ENCODE data around the gene PIPOX. TPM values are rescaled to one million over a fixed set of nuclear protein-coding genes. Genes with fewer than 3 reads are reported as not detected.
A peak's percentile ranks its signal among the peaks of the same experiment; 100 is the strongest.

PIPOX gene
- total and polyA plus RNA-seq, 2 of the 13 experiments (the other 11 are each of a cell fraction or from before 2014, with no cell fraction given) = 87.3 to 154 TPM

- TF ChIP-seq ZNF574 (CRISPR knock-in tag; IDR thresholded peaks at IDR 0.05) (peak; percentile 85), ZSCAN5A (CRISPR knock-in tag; IDR thresholded peaks at IDR 0.05; ENCODE audit: borderline replicate concordance) (no peak), PHF20 (CRISPR knock-in tag; IDR thresholded peaks at IDR 0.05) (0 out of 2 replicates have a peak, but pooled peaks have one; percentile 25), ZNF512B (CRISPR knock-in tag; IDR thresholded peaks at IDR 0.05; ENCODE audit: borderline replicate concordance) (no peak), SNAPC5 (CRISPR knock-in tag; IDR thresholded peaks at IDR 0.05; ENCODE audit: borderline replicate concordance) (no peak), YEATS2 (CRISPR knock-in tag; IDR thresholded peaks at IDR 0.05; ENCODE audit: borderline replicate concordance) (no peak; the same call in 1 of the 2 replicates), PRDM4 (CRISPR knock-in tag; IDR thresholded peaks at IDR 0.05; ENCODE audit: borderline replicate concordance) (no peak), GLMP (CRISPR knock-in tag; IDR thresholded peaks at IDR 0.05; ENCODE audit: borderline replicate concordance) (no peak), HBP1 (CRISPR knock-in tag; IDR thresholded peaks at IDR 0.05; ENCODE audit: low read depth) (peak; percentile 93), RAD51 (IDR thresholded peaks at IDR 0.05; ENCODE audit: borderline replicate concordance) (no peak), TMF1 (CRISPR knock-in tag; IDR thresholded peaks at IDR 0.05; ENCODE audit: low read depth) (peak; percentile 97), KDM3A (CRISPR knock-in tag; IDR thresholded peaks at IDR 0.05; ENCODE audit: low read depth) (no peak), SALL2 (CRISPR knock-in tag; IDR thresholded peaks at IDR 0.05) (peak; percentile 93), TEAD3 (CRISPR knock-in tag; optimal IDR thresholded peaks at IDR 0.05; ENCODE audit: borderline replicate concordance) (peak; percentile 60), MLLT10 (CRISPR knock-in tag; IDR thresholded peaks at IDR 0.05) (no peak)
Observed at GRCh38 chr17:29005936-29006511, 36.9 kb upstream of the PIPOX start, which contains the start of gene SEZ6 (continued).
